Body of pancreas (tissue), 4 donors: ENCODE measurements around the gene ANKRD40CL. TPM values are rescaled to one million over a fixed set of nuclear protein-coding genes. Genes with fewer than 3 reads are reported as not detected.

Experiments
- ATAC-seq: fragments of 150-250 bp; one replicate; pipeline ENCODE4 v1.9.1; 2016
- DNase-seq, 4 donors: peaks; one replicate each; pipeline ENCODE4 v3.0.0-alpha.2; 2019
- H3K27ac ChIP-seq, 4 donors: fragments of 200-600 bp; sonication (generic); 1 replicate in 3 of 4; 2 replicates in 1 of 4; pipeline versions ENCODE4 v1.5.1 to v1.6.1; 2016 to 2019; ENCODE audit warnings: mild to moderate bottlenecking in 1 of 4, mixed read lengths in 1 of 4, moderate library complexity in 1 of 4
- H3K27me3 ChIP-seq, 2 donors: fragments of 200-600 bp; sonication (generic); one replicate each; pipeline ENCODE4 v1.6.0; 2016; ENCODE audit warnings: mild to moderate bottlenecking in 1 of 2
- H3K36me3 ChIP-seq, 2 donors: fragments of 200-600 bp; sonication (generic); replicated peaks in 1 of 2; 2 replicates each; pipeline ENCODE4 v1.5.1; 2016; ENCODE audit warnings: low read depth in 2 of 2; ENCODE audit not compliant: insufficient read depth in 1 of 2
- H3K4me1 ChIP-seq: fragments of 200-600 bp; sonication (generic); one replicate; pipeline ENCODE4 v1.6.0; 2016
- H3K4me3 ChIP-seq, 2 donors: fragments of 200-600 bp; sonication (generic); 1 replicate in 1 of 2; 2 replicates in 1 of 2; pipeline ENCODE4 v1.5.1; 2016 to 2019
- H3K9me3 ChIP-seq, 3 donors: fragments of 200-600 bp; sonication (generic); 1 replicate in 2 of 3; 2 replicates in 1 of 3; pipeline ENCODE4 v1.5.1; 2016
- CTCF ChIP-seq, 7 experiments: fragments of 450-650 bp in 4 of 7; fragments of 200-600 bp in 3 of 7; sonication (generic) in 3 of 7; IDR thresholded peaks; one replicate each; pipeline ENCODE4 v1.5.1; 2016 to 2019; ENCODE audit warnings: antibody characterized with exemption in 7 of 7
- POLR2A ChIP-seq, 3 donors: fragments of 450-650 bp; IDR thresholded peaks; one replicate each; pipeline ENCODE4 v1.6.1; 2016; ENCODE audit warnings: antibody characterized with exemption in 3 of 3, mild to moderate bottlenecking in 2 of 3
- WGBS, 2 donors: methylation state at CpG; one replicate each; pipeline ENCODE4 v1.1.5; 2017; 5-methylcytosine and 5-hydroxymethylcytosine counted together
- intact Hi-C: fragments of 100-400 bp; cut with DNase I; formaldehyde crosslinking; loops from one replicate; pipeline ENCODE4 v1.15.1; 2023
- total RNA-seq, 2 donors: library from RNA; depleted of rRNA; stranded (reverse); fragments of >200 nt; gene quantifications; one replicate each; pipeline ENCODE4 v1.1.0, GENCODE V29; 2016

ANKRD40CL gene
- total RNA-seq, 2 donors from 2014 or later, result 1.6 TPM; not detected in 1

- no peak for TF ChIP-seq POLR2A (IDR thresholded peaks at IDR 0.05)
- 30 to 42% methylated on average over 9 of the region's 9 CpGs for WGBS, 2 donors
- peak overlapping the region in 1 of 4 donors; percentile 6 for H3K27ac ChIP-seq
- H3K4me3 ChIP-seq, result no peak overlapping the region
- no peaks in the 10 kb centered on the region for H3K36me3 ChIP-seq
- H3K9me3 ChIP-seq, result no peaks in the 10 kb centered on the region
- DNase-seq (no peak), ATAC-seq (no peak)
- peaks cover 37% of the 10 kb centered on the region for H3K4me1 ChIP-seq
- intact Hi-C loops, result no loop called here
- no peaks in the 10 kb centered on the region for H3K27me3 ChIP-seq
Observed at GRCh38 chr17:50758989-50759544, 8.3 kb downstream of the ANKRD40CL start.

GRCh38 chr17:50758524-50758923 is 8.8 kb downstream of the ANKRD40CL start:
- peaks cover 0 to 4% of the 10 kb centered on the region in 2 donors for H3K36me3 ChIP-seq
- H3K4me1 ChIP-seq, result peaks cover 35% of the 10 kb centered on the region
- no peaks in the 10 kb centered on the region for H3K9me3 ChIP-seq
- peak overlapping the region in 1 of 4 donors; percentile 6 for H3K27ac ChIP-seq
- WGBS, 2 donors, result 38 to 54% methylated on average over 5 of the region's 5 CpGs
- no peak overlapping the region for H3K4me3 ChIP-seq
- ATAC-seq, result no peak
- TF ChIP-seq CTCF (IDR thresholded peaks at IDR 0.05), result no peak
- no peak for TF ChIP-seq POLR2A (IDR thresholded peaks at IDR 0.05)
- no peak for DNase-seq
- intact Hi-C loops, result no loop called here
- no peaks in the 10 kb centered on the region for H3K27me3 ChIP-seq

GRCh38 chr17:50754521-50754920 is 12.8 kb downstream of the ANKRD40CL start:
- no peaks in the 10 kb centered on the region for H3K9me3 ChIP-seq
- H3K27me3 ChIP-seq, result no peaks in the 10 kb centered on the region
- intact Hi-C loops, result no loop called here
- 48 to 50% methylated on average over 2 of the region's 2 CpGs for WGBS, 2 donors
- no peak overlapping the region for H3K4me3 ChIP-seq
- ATAC-seq (no peak), DNase-seq (no peak)
- peak overlapping the region in 1 of 4 donors; percentile 7 for H3K27ac ChIP-seq
- peaks cover 30% of the 10 kb centered on the region for H3K4me1 ChIP-seq
- peaks cover 0 to 28% of the 10 kb centered on the region in 2 donors for H3K36me3 ChIP-seq
- TF ChIP-seq CTCF (IDR thresholded peaks at IDR 0.05) (no peak), POLR2A (IDR thresholded peaks at IDR 0.05) (no peak)

GRCh38 chr17:50749245-50749644 is 18.1 kb downstream of the ANKRD40CL start:
- intact Hi-C loops, result no loop called here
- no peak overlapping the region for H3K27ac ChIP-seq
- no peak for ATAC-seq
- DNase-seq, result no peak
- no peaks in the 10 kb centered on the region for H3K9me3 ChIP-seq
- peaks cover 0 to 54% of the 10 kb centered on the region in 2 donors for H3K36me3 ChIP-seq
- H3K4me3 ChIP-seq, result no peak overlapping the region
- 68 to 73% methylated on average over 6 of the region's 6 CpGs for WGBS, 2 donors
- TF ChIP-seq CTCF (IDR thresholded peaks at IDR 0.05) (no peak), POLR2A (IDR thresholded peaks at IDR 0.05) (no peak)
- H3K27me3 ChIP-seq, result no peaks in the 10 kb centered on the region
- peaks cover 7% of the 10 kb centered on the region for H3K4me1 ChIP-seq

GRCh38 chr17:50745631-50746030 is 21.7 kb downstream of the ANKRD40CL start:
- Histone ChIP-seq H3K9me3 (no peaks in the 10 kb centered on the region), H3K4me1 (peaks cover 7% of the 10 kb centered on the region), H3K36me3 (peaks cover 0 to 58% of the 10 kb centered on the region in 2 donors), H3K4me3 (no peak overlapping the region), H3K27ac (no peak overlapping the region), H3K27me3 (no peaks in the 10 kb centered on the region)
- WGBS, 2 donors, result 80 to 86% methylated on average over 12 of the region's 12 CpGs
- intact Hi-C loops, result no loop called here
- DNase-seq (no peak), ATAC-seq (no peak)
- no peak for TF ChIP-seq CTCF (IDR thresholded peaks at IDR 0.05)
- no peak for TF ChIP-seq POLR2A (IDR thresholded peaks at IDR 0.05)
